Lower lobe of right lung (tissue), 2 donors: ENCODE measurements around the gene AUTS2. TPM values are rescaled to one million over a fixed set of nuclear protein-coding genes. Genes with fewer than 3 reads are reported as not detected.
"Not testable (repeated sequence)": the region's sequence is repeated elsewhere in the genome, so short reads cannot be mapped to it uniquely, and the experiment has no call there.

Experiments used
- ATAC-seq, 2 donors: fragments of 200-7000 bp; cut with Tn5 transposase; one replicate each; pipeline ENCODE4 v1.9.1; 2020 to 2022; ENCODE audit warnings: mild to moderate bottlenecking in 2 of 2, moderate library complexity in 2 of 2
- DNase-seq: peaks from one replicate; pipeline ENCODE4 v3.0.0-alpha.2; 2020
- H3K27ac ChIP-seq: fragments of 200-600 bp; one replicate; pipeline ENCODE4 v1.8.0; 2022
- H3K27me3 ChIP-seq: fragments of 200-600 bp; one replicate; pipeline ENCODE4 v1.8.0; 2022; ENCODE audit warnings: low read depth
- H3K36me3 ChIP-seq: fragments of 200-600 bp; one replicate; pipeline ENCODE4 v1.8.0; 2022; ENCODE audit warnings: mild to moderate bottlenecking
- H3K4me1 ChIP-seq: fragments of 200-600 bp; one replicate; pipeline ENCODE4 v1.8.0; 2022
- H3K4me3 ChIP-seq: fragments of 200-600 bp; one replicate; pipeline ENCODE4 v1.8.0; 2022; ENCODE audit warnings: mild to moderate bottlenecking
- H3K9me3 ChIP-seq: fragments of 200-600 bp; one replicate; pipeline ENCODE4 v1.8.0; 2022
- CTCF ChIP-seq: fragments of 200-600 bp; IDR thresholded peaks from one replicate; pipeline ENCODE4 v1.8.0; 2022; ENCODE audit warnings: antibody characterized with exemption, mild to moderate bottlenecking
- intact Hi-C: fragments of 100-400 bp; cut with DNase I; formaldehyde crosslinking; loops from one replicate; pipeline ENCODE4 v1.11.0; 2022
- total RNA-seq: library from RNA; stranded (reverse); fragmentation: NEBNext Ultra II Directional; extraction: Animal tissue kit (Norgen Biotek cat#: 25700); gene quantifications from one replicate; pipeline ENCODE4 v1.2.1, GENCODE V29; 2021
- donor health status: DM: no; HTN: yes; CAD: no; lungs with severe emphysema.

Gene AUTS2
- total RNA-seq, 1 donor from 2014 or later: 45.7 TPM

GRCh38 chr7:70641882-70642281 lies 1043.6 kb downstream of the AUTS2 start:
- DNase-seq (no peak), ATAC-seq (no peak)
- intact Hi-C loops: no loop called here
- H3K9me3 ChIP-seq: no peaks in the 10 kb centered on the region
- H3K27ac ChIP-seq: no peak overlapping the region
- H3K4me3 ChIP-seq: no peak overlapping the region
- H3K27me3 ChIP-seq: no peaks in the 10 kb centered on the region
- no peaks in the 10 kb centered on the region for H3K4me1 ChIP-seq
- no peaks in the 10 kb centered on the region for H3K36me3 ChIP-seq
- TF ChIP-seq CTCF: no peak

- Histone ChIP-seq H3K36me3 (no peaks in the 10 kb centered on the region), H3K27me3 (no peaks in the 10 kb centered on the region), H3K27ac (no peak overlapping the region), H3K4me1 (no peaks in the 10 kb centered on the region), H3K9me3 (no peaks in the 10 kb centered on the region), H3K4me3 (no peak overlapping the region)
- TF ChIP-seq CTCF: no peak
- ATAC-seq: no peak
- intact Hi-C loops: no loop called here
- no peak for DNase-seq
These were observed 1047.0 kb downstream of the AUTS2 start for GRCh38 chr7:70645279-70645678.

- Histone ChIP-seq H3K9me3 (no peaks in the 10 kb centered on the region), H3K27ac (no peak overlapping the region), H3K4me1 (no peaks in the 10 kb centered on the region), H3K27me3 (no peaks in the 10 kb centered on the region), H3K36me3 (no peaks in the 10 kb centered on the region), H3K4me3 (no peak overlapping the region)
- no peak for ATAC-seq
- no peak for TF ChIP-seq CTCF
- no peak for DNase-seq
- intact Hi-C loops: no loop called here
These were observed 1047.6 kb downstream of the AUTS2 start for GRCh38 chr7:70645876-70646351.

GRCh38 chr7:70646536-70647248 lies 1048.4 kb downstream of the AUTS2 start:
- no peak overlapping the region for H3K4me3 ChIP-seq
- no peaks in the 10 kb centered on the region for H3K27me3 ChIP-seq
- H3K4me1 ChIP-seq: no peaks in the 10 kb centered on the region
- H3K27ac ChIP-seq: no peak overlapping the region
- H3K9me3 ChIP-seq: no peaks in the 10 kb centered on the region
- ATAC-seq: no peak
- DNase-seq: no peak
- TF ChIP-seq CTCF: no peak
- H3K36me3 ChIP-seq: no peaks in the 10 kb centered on the region
- intact Hi-C loops: no loop called here

GRCh38 chr7:70647801-70648498 lies 1049.7 kb downstream of the AUTS2 start:
- ATAC-seq (peak; percentile 43 to 59), DNase-seq (no peak)

GRCh38 chr7:70648499-70648861 lies 1050.2 kb downstream of the AUTS2 start:
- H3K27me3 ChIP-seq, intact Hi-C loops, ATAC-seq, H3K4me1 ChIP-seq, DNase-seq, H3K4me3 ChIP-seq, H3K9me3 ChIP-seq, H3K27ac ChIP-seq, H3K36me3 ChIP-seq: not testable (repeated sequence)

More at GRCh38 chr7:70647801-70648498, 1049.7 kb downstream of the AUTS2 start:
- no peaks in the 10 kb centered on the region for H3K4me1 ChIP-seq
- intact Hi-C loops: no loop called here
- H3K9me3 ChIP-seq: no peaks in the 10 kb centered on the region
- H3K36me3 ChIP-seq: no peaks in the 10 kb centered on the region
- TF ChIP-seq CTCF: no peak
- H3K27me3 ChIP-seq: no peaks in the 10 kb centered on the region
- H3K4me3 ChIP-seq: no peak overlapping the region
- H3K27ac ChIP-seq: no peak overlapping the region
